HCT116 (cell line): ENCODE measurements around the gene BST1. TPM values are rescaled to one million over a fixed set of nuclear protein-coding genes. Genes with fewer than 3 reads are reported as not detected.

Source experiments
- ATAC-seq: fragments of 200-7000 bp; cut with Tn5 transposase; 2 replicates; pipeline ENCODE4 v1.9.1; 2020; ENCODE audit warnings: mild to moderate bottlenecking, moderate library complexity
- BruUV-seq: library from RNA; stranded (reverse); fragments of 400-500 nt; replicated peaks from 2 replicates; lab custom pipeline; 2021; lab: Mats Ljungman, UMichigan
- CTCF ChIA-PET: fragments of 300-600 bp; sonication (Branson Sonifier 250); formaldehyde crosslinking; loops from one replicate; lab custom pipeline; 2021; ENCODE audit warnings: antibody characterized with exemption; lab: Charles Lee
- POLR2A ChIA-PET: fragments of 300-600, 350-600 bp; sonication (Branson Sonifier 250); formaldehyde crosslinking; loops from one replicate; lab custom pipeline; 2021; ENCODE audit warnings: antibody characterized with exemption; lab: Charles Lee
- RAD21 ChIA-PET, 2 experiments: fragments of 300-600 bp; sonication (Branson Sonifier 250); formaldehyde crosslinking; loops; one replicate each; lab custom pipeline; 2023; ENCODE audit warnings: low total read pairs in 2 of 2; ENCODE audit not compliant: uncharacterized antibody in 2 of 2, unreplicated experiment in 2 of 2, low non-redundant PET in 1 of 2; lab: Charles Lee
- DNase-seq: peaks from one replicate; pipeline ENCODE4 v3.0.0-alpha.2; 2010; ENCODE audit warnings: low read depth, low spot score
- H2AFZ ChIP-seq: fragments of 200-600 bp; shearing (Covaris generic), sonication (generic); 2 replicates; pipeline ENCODE4 v1.6.1; 2017; ENCODE audit warnings: low read depth, mixed run types, mixed read lengths, antibody characterized with exemption, low read length; ENCODE audit not compliant: poor library complexity, severe bottlenecking
- H3K27ac ChIP-seq: 2 replicates; pipeline ENCODE4 v1.5.1; 2012; ENCODE audit warnings: low read depth, low read length
- H3K27me3 ChIP-seq: fragments of 200-600 bp; sonication (generic); 2 replicates; pipeline ENCODE4 v1.6.1; 2016; ENCODE audit warnings: mixed run types, low read length, mixed read lengths; ENCODE audit not compliant: insufficient read depth
- H3K36me3 ChIP-seq, 2 experiments: fragments of 200-500 bp in 1 of 2; fragments of 200-600 bp in 1 of 2; sonication (Bioruptor generic) in 1 of 2; sonication (generic) in 1 of 2; 2 replicates each; pipeline versions ENCODE4 v1.5.1 to v1.6.1; 2014 to 2016; ENCODE audit warnings: low read length in 2 of 2, inconsistent platforms in 1 of 2, mixed read lengths in 1 of 2, mixed run types in 1 of 2; ENCODE audit not compliant: insufficient read depth in 2 of 2, control insufficient read depth in 1 of 2
- H3K4me1 ChIP-seq, 2 experiments: fragments of 200-600 bp in 1 of 2; sonication (generic) in 1 of 2; 2 replicates each; pipeline versions ENCODE4 v1.5.1 to v1.6.1; 2012 to 2017; ENCODE audit warnings: low read length in 2 of 2, inconsistent platforms in 1 of 2, mild to moderate bottlenecking in 1 of 2, mixed read lengths in 1 of 2, mixed run types in 1 of 2, moderate library complexity in 1 of 2; ENCODE audit not compliant: insufficient read depth in 2 of 2, control insufficient read depth in 1 of 2
- H3K4me2 ChIP-seq: fragments of 200-600 bp; sonication (generic); 2 replicates; pipeline ENCODE4 v1.6.1; 2017; ENCODE audit warnings: mixed run types, low read length, mixed read lengths
- H3K4me3 ChIP-seq, 2 experiments: fragments of 200-600 bp in 1 of 2; sonication (generic) in 1 of 2; replicated peaks in 1 of 2; 2 replicates each; pipeline ENCODE4 v1.5.1; 2011 to 2016; ENCODE audit warnings: low read length in 2 of 2, control low read depth in 1 of 2, low read depth in 1 of 2, mild to moderate bottlenecking in 1 of 2, mixed read lengths in 1 of 2, mixed run types in 1 of 2
- H3K79me2 ChIP-seq: fragments of 200-600 bp; sonication (generic); 2 replicates; pipeline ENCODE4 v1.6.1; 2017; ENCODE audit warnings: mild to moderate bottlenecking, mixed run types, low read length, moderate library complexity, mixed read lengths; ENCODE audit not compliant: insufficient read depth
- H3K9ac ChIP-seq: fragments of 200-600 bp; sonication (generic); 2 replicates; pipeline ENCODE4 v1.6.1; 2016; ENCODE audit warnings: low read length, mixed read lengths
- H3K9me2 ChIP-seq: fragments of 200-600 bp; sonication (generic), shearing (Covaris generic); 2 replicates; pipeline ENCODE4 v1.6.1; 2017; ENCODE audit warnings: mixed run types, mild to moderate bottlenecking, moderate library complexity; ENCODE audit not compliant: insufficient read depth
- H3K9me3 ChIP-seq, 2 experiments: fragments of 200-500 bp in 1 of 2; fragments of 200-600 bp in 1 of 2; sonication (Bioruptor generic) in 1 of 2; sonication (generic) in 1 of 2; 2 replicates each; pipeline ENCODE4 v1.6.1; 2014 to 2017; ENCODE audit warnings: low read length in 2 of 2, mixed read lengths in 2 of 2, inconsistent platforms in 1 of 2, low read depth in 1 of 2, mild to moderate bottlenecking in 1 of 2, mixed run types in 1 of 2, moderate library complexity in 1 of 2; ENCODE audit not compliant: control insufficient read depth in 1 of 2, insufficient read depth in 1 of 2
- H4K20me1 ChIP-seq: fragments of 200-600 bp; sonication (generic), shearing (Covaris generic); 2 replicates; pipeline ENCODE4 v1.6.1; 2017; ENCODE audit warnings: mixed run types, mild to moderate bottlenecking, moderate library complexity; ENCODE audit not compliant: insufficient read depth
- CEBPB ChIP-seq: IDR thresholded peaks from 2 replicates; pipeline ENCODE4 v1.6.1; 2012; ENCODE audit warnings: low read depth
- CTCF ChIP-seq, 3 experiments: fragments of 200-600 bp in 1 of 3; sonication (generic) in 1 of 3; IDR thresholded peaks in 2 of 3; conservative IDR thresholded peaks in 1 of 3; 2 replicates each; pipeline ENCODE4 v1.5.1; 2012 to 2017; ENCODE audit warnings: low read depth in 2 of 3, low read length in 2 of 3, antibody characterized with exemption in 1 of 3, borderline replicate concordance in 1 of 3, control low read depth in 1 of 3, mild to moderate bottlenecking in 1 of 3, mixed read lengths in 1 of 3, mixed run types in 1 of 3, moderate library complexity in 1 of 3; ENCODE audit not compliant: insufficient read depth in 1 of 3
- ELF1 ChIP-seq: IDR thresholded peaks from 2 replicates; pipeline ENCODE4 v1.6.1; 2012; ENCODE audit warnings: low read depth, borderline replicate concordance
- EZH2phosphoT487 ChIP-seq: fragments of 200-600 bp; IDR thresholded peaks from 2 replicates; pipeline ENCODE4 v1.6.1; 2018; ENCODE audit warnings: antibody characterized with exemption, borderline replicate concordance
- FOSL1 ChIP-seq: IDR thresholded peaks from 2 replicates; pipeline ENCODE4 v1.6.1; 2012; ENCODE audit warnings: low read depth
- JUND ChIP-seq: IDR thresholded peaks from 2 replicates; pipeline ENCODE4 v1.6.1; 2012
- MAX ChIP-seq: IDR thresholded peaks from 2 replicates; pipeline ENCODE4 v1.6.1; 2012
- POLR2AphosphoS5 ChIP-seq: IDR thresholded peaks from 2 replicates; pipeline ENCODE4 v1.6.1; 2011; ENCODE audit warnings: mild to moderate bottlenecking, low read depth, low read length, moderate library complexity
- SIN3A ChIP-seq: IDR thresholded peaks from 2 replicates; pipeline ENCODE4 v1.6.1; 2012; ENCODE audit warnings: low read depth
- SP1 ChIP-seq: IDR thresholded peaks from 2 replicates; pipeline ENCODE4 v1.6.1; 2012; ENCODE audit warnings: low read depth
- SRF ChIP-seq: IDR thresholded peaks from 2 replicates; pipeline ENCODE4 v1.6.1; 2012; ENCODE audit warnings: low read depth
- YY1 ChIP-seq: IDR thresholded peaks from 2 replicates; pipeline ENCODE4 v1.6.1; 2011; ENCODE audit warnings: low read length, low read depth, moderate library complexity, mild to moderate bottlenecking; ENCODE audit not compliant: insufficient replicate concordance; ENCODE audit errors: extremely low read depth
- ZFX ChIP-seq: fragments of 450-650 bp; IDR thresholded peaks from 2 replicates; pipeline ENCODE4 v1.6.1; 2017
- ZNF274 ChIP-seq: fragments of 200-500 bp; sonication (Bioruptor generic); IDR thresholded peaks from 2 replicates; pipeline ENCODE4 v1.6.1; 2014; ENCODE audit warnings: mild to moderate bottlenecking, low read depth, low read length, inconsistent platforms
- intact Hi-C: fragments of 100-400 bp; cut with micrococcal nuclease; formaldehyde crosslinking; loops from 2 replicates; pipeline ENCODE4 v1.10.0; 2022
- total RNA-seq: library from RNA; stranded (reverse); gene quantifications from one replicate; pipeline ENCODE4 v1.2.1, GENCODE V29; 2021; ENCODE audit not compliant: unreplicated experiment

Gene BST1
- total RNA-seq, 1 experiment from 2014 or later, result 0.44 TPM

GRCh38 chr4:15751153-15751552, 48.3 kb downstream of the BST1 start:
- H3K9me3 ChIP-seq, result no peaks in the 10 kb centered on the region
- no peaks in the 10 kb centered on the region for H3K27me3 ChIP-seq
- BruUV-seq, result no TSS peak
- peaks cover 3 to 10% of the 10 kb centered on the region in 2 experiments; a peak in 3 of 4 replicates for H3K4me1 ChIP-seq
- RAD21 ChIA-PET, result no interaction called here
- H2AFZ ChIP-seq, result no peak overlapping the region
- no peaks in the 10 kb centered on the region for H3K9me2 ChIP-seq
- CTCF ChIA-PET, result no interaction called here
- intact Hi-C loops, result no loop called here
- no peak overlapping the region for H3K4me2 ChIP-seq
- no peaks in the 10 kb centered on the region for H3K79me2 ChIP-seq
- no peak for ATAC-seq
- TF ChIP-seq CEBPB (no peak), CTCF (IDR thresholded peaks at IDR 0.05 in 2 of 3, conservative IDR thresholded peaks at IDR 0.05 in 1 of 3; ENCODE audit: borderline replicate concordance in 1 of 3, insufficient read depth in 1 of 3, low read depth in 2 of 3, low read length in 2 of 3) (no peak), SIN3A (no peak), ELF1 (no peak), POLR2AphosphoS5 (no peak)
- H3K9ac ChIP-seq, result no peak overlapping the region
- H3K4me3 ChIP-seq, result no peak overlapping the region
- POLR2A ChIA-PET, result no interaction called here
- no peak for DNase-seq
- no peaks in the 10 kb centered on the region for H4K20me1 ChIP-seq
- H3K36me3 ChIP-seq, result no peaks in the 10 kb centered on the region
- no peak overlapping the region for H3K27ac ChIP-seq

- H3K4me1 ChIP-seq, result peaks cover 3 to 17% of the 10 kb centered on the region in 2 experiments; a peak in 3 of 4 replicates
- ChIA-PET CTCF (no interaction called here), RAD21 (no interaction called here), POLR2A (no interaction called here)
- TF ChIP-seq YY1, result no peak
- no peak for TF ChIP-seq ZFX
- TF ChIP-seq JUND, result no peak
- no peak for TF ChIP-seq FOSL1
- TF ChIP-seq ZNF274, result no peak
- no peak for TF ChIP-seq CEBPB
- TF ChIP-seq ELF1, result no peak
- no peak for TF ChIP-seq CTCF (IDR thresholded peaks at IDR 0.05 in 2 of 3, conservative IDR thresholded peaks at IDR 0.05 in 1 of 3; ENCODE audit: borderline replicate concordance in 1 of 3, insufficient read depth in 1 of 3, low read depth in 2 of 3, low read length in 2 of 3)
- TF ChIP-seq MAX, result no peak
- no peak for TF ChIP-seq POLR2AphosphoS5
- TF ChIP-seq SIN3A, result no peak
- no peak for TF ChIP-seq SRF
- no peak for TF ChIP-seq SP1
- TF ChIP-seq EZH2phosphoT487, result no peak
- H3K4me2 ChIP-seq, result no peak overlapping the region
- DNase-seq (no peak), ATAC-seq (no peak)
- no peak overlapping the region for H2AFZ ChIP-seq
- no peaks in the 10 kb centered on the region for H3K36me3 ChIP-seq
- H3K27me3 ChIP-seq, result no peaks in the 10 kb centered on the region
- no TSS peak for BruUV-seq
- H3K4me3 ChIP-seq, result no peak overlapping the region
- no peaks in the 10 kb centered on the region for H3K9me2 ChIP-seq
- intact Hi-C loops, result no loop called here
- no peaks in the 10 kb centered on the region for H3K79me2 ChIP-seq
- H3K27ac ChIP-seq, result no peak overlapping the region
- no peaks in the 10 kb centered on the region for H4K20me1 ChIP-seq
- H3K9me3 ChIP-seq, result no peaks in the 10 kb centered on the region
- H3K9ac ChIP-seq, result no peak overlapping the region
Observed at GRCh38 chr4:15753081-15753480, 50.2 kb downstream of the BST1 start.
